ENCODE results near the gene LARP1B. TPM values are rescaled to one million over a fixed set of nuclear protein-coding genes. Genes with fewer than 3 reads are reported as not detected.
A peak's percentile ranks its signal among the peaks of the same experiment; 100 is the strongest.

The LARP1B gene
- total RNA-seq, 1 experiment from 2014 or later = 31.1 TPM

DNA sequence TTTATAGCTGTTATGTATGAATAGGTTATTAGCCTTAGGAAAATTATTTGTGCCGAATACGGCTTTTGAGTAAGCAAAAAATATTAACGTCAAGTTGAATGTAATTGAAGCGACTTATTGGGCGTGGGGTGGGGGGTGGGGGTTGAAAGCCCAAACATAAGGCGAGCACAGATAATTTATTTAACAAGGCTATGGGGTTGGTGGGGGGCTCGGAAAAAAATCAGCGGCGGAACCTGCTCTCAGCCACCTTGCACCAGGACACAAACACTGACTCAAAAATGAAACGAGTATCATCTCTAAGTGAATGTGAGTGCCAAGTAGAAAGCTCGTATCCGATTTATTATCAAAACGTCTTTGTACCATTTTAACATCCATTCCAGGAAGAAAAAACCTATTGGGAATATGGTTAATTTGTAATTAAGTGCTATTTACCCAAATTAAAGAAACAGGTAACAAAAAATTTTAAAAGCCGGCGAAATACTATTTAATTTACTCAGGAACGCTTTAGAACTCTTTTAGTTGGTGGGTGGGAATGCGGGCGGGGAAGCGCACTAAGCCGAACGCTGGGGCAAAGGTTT, 902 bp upstream of the LARP1B start:
- TF ChIP-seq EGR1 (IDR thresholded peaks at IDR 0.05; ENCODE audit: low read depth) (no peak), JUND (IDR thresholded peaks at IDR 0.05) (no peak)
- TF ChIP-seq, protein P1, sequence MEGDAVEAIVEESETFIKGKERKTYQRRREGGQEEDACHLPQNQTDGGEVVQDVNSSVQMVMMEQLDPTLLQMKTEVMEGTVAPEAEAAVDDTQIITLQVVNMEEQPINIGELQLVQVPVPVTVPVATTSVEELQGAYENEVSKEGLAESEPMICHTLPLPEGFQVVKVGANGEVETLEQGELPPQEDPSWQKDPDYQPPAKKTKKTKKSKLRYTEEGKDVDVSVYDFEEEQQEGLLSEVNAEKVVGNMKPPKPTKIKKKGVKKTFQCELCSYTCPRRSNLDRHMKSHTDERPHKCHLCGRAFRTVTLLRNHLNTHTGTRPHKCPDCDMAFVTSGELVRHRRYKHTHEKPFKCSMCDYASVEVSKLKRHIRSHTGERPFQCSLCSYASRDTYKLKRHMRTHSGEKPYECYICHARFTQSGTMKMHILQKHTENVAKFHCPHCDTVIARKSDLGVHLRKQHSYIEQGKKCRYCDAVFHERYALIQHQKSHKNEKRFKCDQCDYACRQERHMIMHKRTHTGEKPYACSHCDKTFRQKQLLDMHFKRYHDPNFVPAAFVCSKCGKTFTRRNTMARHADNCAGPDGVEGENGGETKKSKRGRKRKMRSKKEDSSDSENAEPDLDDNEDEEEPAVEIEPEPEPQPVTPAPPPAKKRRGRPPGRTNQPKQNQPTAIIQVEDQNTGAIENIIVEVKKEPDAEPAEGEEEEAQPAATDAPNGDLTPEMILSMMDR (IDR thresholded peaks at IDR 0.05 in 2 of 3, conservative IDR thresholded peaks at IDR 0.05 in 1 of 3; ENCODE audit: borderline replicate concordance in 1 of 3, insufficient read depth in 1 of 3, low read depth in 2 of 3, low read length in 2 of 3) = no peak
- H3K36me3 ChIP-seq (ENCODE audit: control insufficient read depth in 1 of 2, insufficient read depth in 2 of 2, low read length in 2 of 2) = no peaks in the 10 kb centered on the region
- peak overlapping the region; percentile 94 for H3K9ac ChIP-seq (ENCODE audit: low read length)
- ChIA-PET RAD21 (ENCODE audit: low non-redundant PET in 1 of 2, low total read pairs in 2 of 2, uncharacterized antibody in 2 of 2, unreplicated experiment in 2 of 2) (interaction anchor here in 1 of 2 experiments (1.2 kb wide), 1 partner anchor 95 kb away, joined by 4 read pairs; the partner anchor contains the start of genes ABHD18 and MFSD8), CTCF (interaction anchor here (1.0 to 1.9 kb wide), 3 partner anchors 9 to 95 kb away, joined by 3 to 5 read pairs (median 4); partner anchors contain the start of gene ABHD18), POLR2A (interaction anchor here (1.0 kb wide), 2 partner anchors 28 to 95 kb away, joined by 3 read pairs; partner anchors contain the start of genes ABHD18 and MFSD8)
- H3K4me2 ChIP-seq (ENCODE audit: low read length) = peak overlapping the region; percentile 77
- intact Hi-C loops (cut with micrococcal nuclease) = loop anchor here (2.0 to 10.0 kb wide), 2 partner anchors 95 to 225 kb away; partner anchors contain the start of genes ABHD18, MFSD8 and PGRMC2
- no peak for DNase-seq (ENCODE audit: low read depth, low spot score)
- H3K9me3 ChIP-seq (ENCODE audit: control insufficient read depth in 1 of 2, insufficient read depth in 1 of 2, low read depth in 1 of 2, low read length in 2 of 2) = no peaks in the 10 kb centered on the region
- H2AFZ ChIP-seq (ENCODE audit: low read depth, low read length, poor library complexity, severe bottlenecking) = no peak overlapping the region
- no peaks in the 10 kb centered on the region for H3K9me2 ChIP-seq (ENCODE audit: insufficient read depth)
- no peaks in the 10 kb centered on the region for H3K27me3 ChIP-seq (ENCODE audit: insufficient read depth, low read length)
- H3K79me2 ChIP-seq (ENCODE audit: insufficient read depth, low read length) = peaks cover 37% of the 10 kb centered on the region
- no peaks in the 10 kb centered on the region for H4K20me1 ChIP-seq (ENCODE audit: insufficient read depth)
- H3K27ac ChIP-seq (ENCODE audit: low read depth, low read length) = peak overlapping the region; percentile 92
- ATAC-seq = no peak
- TSS peak; percentile 96 for BruUV-seq (replicated peaks)
- H3K4me1 ChIP-seq (ENCODE audit: control insufficient read depth in 1 of 2, insufficient read depth in 2 of 2, low read length in 2 of 2) = peaks cover 9 to 20% of the 10 kb centered on the region in 2 experiments; a peak in 3 of 4 replicates
- peak overlapping the region; percentile 71 to 77 for H3K4me3 ChIP-seq (replicated peaks in 1 of 2; ENCODE audit: low read depth in 1 of 2, low read length in 2 of 2)
